ENCODE results near the gene ICAM1. TPM values are rescaled to one million over a fixed set of nuclear protein-coding genes. Genes with fewer than 3 reads are reported as not detected.

The ICAM1 gene
- total and polyA plus RNA-seq, 2 of the 8 experiments (the other 6 are each of a cell fraction or from before 2014, with no cell fraction given) = 4.0 to 9.4 TPM

- H3K4ac ChIP-seq (replicated peaks; ENCODE audit: insufficient read length, low read depth, low read length) = no peak within 1 kb of the TSS
- H4K91ac ChIP-seq (replicated peaks; ENCODE audit: insufficient read length, low read length) = no peak within 1 kb of the TSS
- H3K23me2 ChIP-seq (ENCODE audit: low read depth, low read length) = peaks cover 31% of the 10 kb centered on the region; the same call in 1 of the 2 replicates
- no peak within 1 kb of the TSS for H3K14ac ChIP-seq (ENCODE audit: insufficient read length)
- peaks cover 0 to 43% (median 22%) of the 10 kb centered on the region in 4 experiments; a peak in 6 of 7 replicates for H3K4me1 ChIP-seq (replicated peaks in 1 of 4; ENCODE audit: control insufficient read depth in 3 of 4, insufficient read depth in 4 of 4, low read length in 3 of 4)
- H3K36me3 ChIP-seq (ENCODE audit: control insufficient read depth in 2 of 4, insufficient read depth in 4 of 4, low read length in 3 of 4) = no peaks in the 10 kb centered on the region
- POLR2A ChIA-PET (ENCODE audit: partially characterized antibody) = interaction anchor here (0.7 to 3.4 kb wide), 17 partner anchors 9 to 112 kb away, joined by 3 to 15 read pairs (median 4); partner anchors contain the start of genes FDX2, ICAM1, MRPL4 and RAVER1
- no peak within 1 kb of the TSS for H2BK20ac ChIP-seq (ENCODE audit: low read length)
- 2% methylated on average over 34 of the region's 45 CpGs; no CpG with 5 or more reads in 1 of the 2 experiments for WGBS, 2 experiments (ENCODE audit: extremely low coverage in 1 of 2, insufficient coverage in 1 of 2, insufficient read length in 1 of 2, insufficient replicate concordance in 2 of 2, low coverage in 1 of 2, low lambda C conversion rate in 2 of 2, missing lambda C conversion rate in 1 of 2)
- peak within 1 kb of the TSS; percentile 72 for H2BK12ac ChIP-seq (ENCODE audit: low read depth, low read length)
- H3K9ac ChIP-seq (replicated peaks in 1 of 4; ENCODE audit: extremely low read depth in 1 of 4, low read depth in 3 of 4, low read length in 3 of 4) = peak within 1 kb of the TSS in 2 of 4 experiments; percentile 25 to 28; a peak in 1 of 7 replicates
- H3K27ac ChIP-seq (ENCODE audit: low read depth, low read length) = no peak within 1 kb of the TSS
- no peak for FAIRE-seq
- peak within 1 kb of the TSS; percentile 38 to 67 (median 60) for H3K4me3 ChIP-seq (ENCODE audit: extremely low read depth in 1 of 4, insufficient read depth in 2 of 4, low read depth in 3 of 4, low read length in 4 of 4)
- no peak within 1 kb of the TSS for H3K56ac ChIP-seq (replicated peaks; ENCODE audit: insufficient read length, low read depth, low read length)
- H2BK120ac ChIP-seq (replicated peaks; ENCODE audit: low read depth, low read length) = no peak within 1 kb of the TSS
- DNase-seq (ENCODE audit: low read depth in 1 of 2, low spot score in 2 of 2) = no peak
- no peak for TF ChIP-seq RAD21 (IDR thresholded peaks at IDR 0.05 in 1 of 2, conservative IDR thresholded peaks at IDR 0.05 in 1 of 2; ENCODE audit: low read depth in 2 of 2, low read length in 2 of 2)
- TF ChIP-seq YY1 (IDR thresholded peaks at IDR 0.05; ENCODE audit: low read depth, low read length) = 0 out of 2 replicates have a peak, but pooled peaks have one; percentile 0
- peak; percentile 1 for TF ChIP-seq KDM4A (IDR thresholded peaks at IDR 0.05; ENCODE audit: low read depth, low read length, severe bottlenecking)
- no peaks in the 10 kb centered on the region for H3K9me3 ChIP-seq (ENCODE audit: insufficient read depth in 2 of 2, low read depth in 1 of 2, low read length in 1 of 2)
- H4K20me1 ChIP-seq (replicated peaks in 1 of 2; ENCODE audit: control insufficient read depth in 1 of 2, insufficient read depth in 2 of 2, low read length in 2 of 2) = peaks cover 0 to 22% of the 10 kb centered on the region in 2 experiments
- CTCF ChIA-PET (ENCODE audit: partially characterized antibody) = interaction anchor here (0.8 to 11.6 kb wide), 15 partner anchors 9 to 114 kb away, joined by 3 to 94 read pairs (median 6); partner anchors contain the start of genes CDC37, ICAM1, RAVER1 and ZGLP1
- peak within 1 kb of the TSS; percentile 71; the same call in 1 of the 2 replicates for H3K18ac ChIP-seq (ENCODE audit: extremely low read depth, low read length)
- H4K8ac ChIP-seq (ENCODE audit: extremely low read depth, insufficient read depth, low read length) = peak within 1 kb of the TSS; percentile 72
- 0 out of 2 replicates have a peak within 1 kb of the TSS, but pooled peaks have one; percentile 12 for H2BK5ac ChIP-seq (ENCODE audit: low read depth, low read length)
- no peak within 1 kb of the TSS for H2AK5ac ChIP-seq (ENCODE audit: low read depth, low read length)
- H2BK15ac ChIP-seq (ENCODE audit: low read length) = peak within 1 kb of the TSS; percentile 97; the same call in 1 of the 2 replicates
- H3K79me2 ChIP-seq (ENCODE audit: control insufficient read depth in 1 of 2, insufficient read depth in 2 of 2, low read length in 2 of 2) = no peaks in the 10 kb centered on the region
- H3K4me2 ChIP-seq (ENCODE audit: insufficient read depth in 1 of 2, low read depth in 2 of 2, low read length in 2 of 2) = peak within 1 kb of the TSS; percentile 81 to 100
- no peak within 1 kb of the TSS for H3K23ac ChIP-seq (ENCODE audit: insufficient read length)
- no peaks in the 10 kb centered on the region for H3K79me1 ChIP-seq (ENCODE audit: low read depth, low read length)
- H3K27me3 ChIP-seq (replicated peaks in 1 of 4; ENCODE audit: control insufficient read depth in 3 of 4, extremely low read depth in 1 of 4, insufficient read depth in 3 of 4, low read length in 3 of 4) = peaks cover 56 to 80% (median 70%) of the 10 kb centered on the region in 4 experiments
- H4K5ac ChIP-seq (ENCODE audit: insufficient read length, low read depth, low read length) = no peak within 1 kb of the TSS
- H2AFZ ChIP-seq (ENCODE audit: low read length) = peak within 1 kb of the TSS; percentile 54; the same call in 1 of the 2 replicates
These were observed 19.0 kb downstream of the ICAM1 start, which contains the start of gene ICAM5 for GRCh38 chr19:10289836-10290356. ICAM5 (plus strand) TSS chr19:10289952; CDS start chr19:10290044, 92 bp downstream.

Data from H1 (cell line).